T-helper 1 cell (primary cell): ENCODE data around the gene ZNF831.
A peak's percentile ranks its signal among the peaks of the same experiment; 100 is the strongest.

Experiments
- DNase-seq, 5 donors: peaks; one replicate each; pipeline ENCODE4 v3.0.0-alpha.2; 2012 to 2020

ZNF831 gene

DNA sequence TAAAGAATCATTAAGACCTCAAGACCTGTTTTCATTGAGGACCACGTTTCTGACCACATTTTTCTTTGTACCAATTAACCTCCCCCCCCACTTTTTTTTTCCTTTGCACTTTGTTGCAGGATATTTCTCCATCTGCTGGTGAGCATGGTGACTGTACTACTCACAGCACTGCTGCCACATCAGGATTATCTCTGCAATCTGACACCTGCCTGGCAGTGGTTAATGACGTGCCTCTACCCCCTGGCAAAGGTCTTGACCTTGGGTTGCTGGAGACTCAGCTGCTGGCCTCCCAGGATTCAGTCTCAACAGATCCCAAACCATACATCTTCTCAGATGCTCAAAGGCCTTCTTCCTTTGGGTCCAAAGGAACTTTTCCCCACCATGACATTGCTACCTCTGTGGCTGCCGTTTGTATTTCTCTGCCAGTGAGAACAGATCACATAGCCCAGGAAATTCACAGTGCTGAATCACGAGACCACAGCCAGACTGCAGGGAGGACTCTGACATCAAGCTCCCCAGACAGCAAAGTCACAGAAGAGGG is 90.2 kb downstream of the ZNF831 start:
- DNase-seq, result peak in 4 of 5 donors; percentile 11 to 77 (median 23)

DNA sequence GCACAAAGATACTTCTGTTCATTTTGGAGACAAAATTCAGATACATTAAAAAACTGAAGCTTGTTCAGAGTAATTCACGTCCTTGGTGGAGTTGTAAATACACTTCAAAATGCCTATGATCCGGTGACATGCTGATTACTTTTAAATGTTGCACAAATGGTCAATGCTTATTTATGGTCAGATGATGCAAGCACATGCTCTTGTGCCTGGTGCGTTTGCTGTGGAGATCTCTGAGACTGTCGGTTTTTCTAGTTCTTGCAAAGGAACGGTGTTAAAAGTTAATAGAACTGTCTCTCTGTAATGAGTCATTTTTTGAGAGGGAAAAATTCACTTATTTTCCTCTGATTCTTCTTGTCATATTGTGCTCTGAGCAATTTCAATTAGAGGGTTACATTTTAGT is 91.6 kb downstream of the ZNF831 start:
- no peak for DNase-seq

DNA sequence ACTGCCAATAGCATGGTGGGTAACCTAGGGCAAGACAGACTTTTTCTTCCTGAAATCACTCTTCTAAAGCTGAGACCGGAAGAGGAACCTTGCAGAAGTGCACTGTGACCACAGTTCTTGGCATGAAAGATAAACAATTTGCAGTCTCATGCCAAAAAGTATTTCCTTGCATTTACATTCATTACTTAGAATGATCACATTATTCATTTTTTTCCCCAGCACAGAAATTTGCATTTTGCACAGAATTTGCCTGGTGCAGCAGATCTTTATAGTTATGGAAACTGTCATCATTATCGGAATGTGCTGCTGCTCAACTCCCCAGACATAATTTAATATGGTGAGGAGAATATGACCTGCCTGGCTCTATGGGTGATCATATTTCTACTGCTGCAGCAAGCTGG is 94.6 kb downstream of the ZNF831 start:
- DNase-seq, result peak in 1 of 5 donors; percentile 76

DNA sequence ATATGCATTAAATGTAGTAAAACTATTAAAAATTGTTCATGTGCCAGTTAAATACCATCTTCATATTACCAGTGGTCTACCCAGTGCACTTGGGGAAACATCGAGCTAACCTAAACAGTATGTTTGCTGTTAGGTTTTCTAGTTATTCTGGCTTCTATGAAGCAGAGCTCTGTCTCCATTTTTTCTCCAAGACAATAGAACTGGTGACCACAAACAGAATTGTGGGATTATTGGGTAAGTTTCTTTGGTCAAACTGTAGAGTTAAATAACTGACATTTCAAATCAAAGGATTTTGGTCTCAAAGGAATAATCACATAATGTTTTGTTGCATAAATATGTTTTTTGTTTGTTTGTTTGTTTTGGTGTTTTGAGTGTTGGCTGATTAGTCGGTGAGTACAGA is 96.3 kb downstream of the ZNF831 start:
- DNase-seq, result no peak

DNA sequence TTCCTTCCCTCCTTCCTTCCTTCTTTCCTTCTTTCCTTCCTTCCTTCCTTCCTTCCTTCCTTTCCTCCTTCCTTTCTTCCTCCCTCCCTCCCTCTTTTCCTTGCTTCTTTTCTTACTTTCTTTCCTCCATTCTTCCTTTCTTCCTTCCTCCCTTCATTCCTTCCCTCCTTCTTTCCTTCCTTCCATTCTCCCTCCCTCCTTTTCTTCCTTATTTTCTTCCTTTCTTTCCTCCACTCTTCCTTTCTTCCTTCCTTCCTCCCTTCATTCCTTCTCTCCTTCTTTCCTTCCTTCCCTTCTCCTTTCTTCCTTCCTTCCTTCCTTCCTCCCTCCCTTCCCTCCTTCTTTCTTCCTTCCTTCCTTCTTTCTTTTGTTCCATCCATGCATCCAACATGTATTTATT is 101.7 kb downstream of the ZNF831 start:
- no peak for DNase-seq

DNA sequence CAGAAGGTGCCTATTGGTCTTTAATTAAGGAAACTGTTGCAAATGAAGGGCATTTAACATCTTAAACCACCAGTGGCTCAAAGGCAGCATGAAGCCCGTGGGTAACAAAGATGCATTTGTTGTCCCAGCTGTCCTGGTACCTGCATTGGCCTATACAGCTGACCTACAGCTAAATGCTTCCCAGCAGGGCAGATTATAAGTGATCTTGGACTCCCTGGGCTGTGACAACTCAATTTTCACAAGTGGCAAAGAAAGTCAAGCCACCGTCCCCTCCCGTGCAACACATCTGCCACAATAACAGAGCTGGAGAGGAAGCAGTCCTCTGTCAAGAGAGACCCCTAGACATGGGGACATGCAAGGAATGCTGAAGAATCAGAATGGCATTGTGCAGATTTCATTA is 105.2 kb downstream of the ZNF831 start:
- DNase-seq, result no peak

DNA sequence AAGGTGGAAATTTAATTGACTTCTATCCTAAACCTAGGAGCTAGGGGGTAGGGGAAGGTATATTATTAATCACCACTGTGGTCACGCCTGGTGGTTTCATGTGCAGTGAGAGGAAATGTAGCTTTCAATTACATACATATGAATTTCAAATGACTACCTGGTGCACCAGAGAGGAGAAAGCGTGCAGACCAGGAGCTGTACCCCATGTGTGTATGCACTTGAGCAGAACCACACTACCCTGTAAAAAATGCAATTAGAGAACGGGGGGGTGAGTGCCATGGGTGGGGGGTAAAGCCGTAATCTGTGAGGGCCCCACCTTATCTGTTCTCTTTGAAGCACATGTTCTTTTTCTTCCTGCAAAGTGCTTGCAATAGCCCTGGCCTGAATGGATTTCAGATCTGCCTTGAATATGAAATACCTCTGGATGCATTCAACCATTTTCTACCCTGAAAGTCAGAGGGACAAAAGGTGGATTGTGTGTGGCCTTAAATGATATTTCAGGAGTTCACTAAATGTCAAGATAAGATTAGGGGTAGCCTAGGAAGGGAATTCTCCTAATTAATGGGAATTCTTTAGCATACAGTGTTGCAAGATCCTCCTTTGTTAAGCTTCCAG is 105.9 kb downstream of the ZNF831 start:
- DNase-seq, result peak in 1 of 5 donors; percentile 30

DNA sequence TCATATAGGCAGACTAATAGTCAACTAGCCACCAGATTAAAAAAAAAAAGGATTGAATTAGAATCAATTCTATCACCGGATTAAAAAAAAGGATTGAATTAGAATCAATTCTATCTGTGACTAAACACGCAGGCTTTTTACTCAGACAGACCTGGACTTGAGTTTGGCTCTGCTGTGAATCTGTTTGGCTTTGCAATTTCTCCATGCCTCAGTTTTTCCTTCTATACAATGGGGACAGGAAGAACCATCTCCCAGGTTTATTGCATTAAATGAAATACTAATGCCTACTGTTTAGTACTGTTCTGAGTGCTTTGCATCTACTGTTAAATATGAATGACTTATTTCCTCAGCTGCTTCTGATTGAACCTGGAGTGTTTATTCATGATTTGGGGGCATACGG is 106.8 kb downstream of the ZNF831 start:
- no peak for DNase-seq

DNA sequence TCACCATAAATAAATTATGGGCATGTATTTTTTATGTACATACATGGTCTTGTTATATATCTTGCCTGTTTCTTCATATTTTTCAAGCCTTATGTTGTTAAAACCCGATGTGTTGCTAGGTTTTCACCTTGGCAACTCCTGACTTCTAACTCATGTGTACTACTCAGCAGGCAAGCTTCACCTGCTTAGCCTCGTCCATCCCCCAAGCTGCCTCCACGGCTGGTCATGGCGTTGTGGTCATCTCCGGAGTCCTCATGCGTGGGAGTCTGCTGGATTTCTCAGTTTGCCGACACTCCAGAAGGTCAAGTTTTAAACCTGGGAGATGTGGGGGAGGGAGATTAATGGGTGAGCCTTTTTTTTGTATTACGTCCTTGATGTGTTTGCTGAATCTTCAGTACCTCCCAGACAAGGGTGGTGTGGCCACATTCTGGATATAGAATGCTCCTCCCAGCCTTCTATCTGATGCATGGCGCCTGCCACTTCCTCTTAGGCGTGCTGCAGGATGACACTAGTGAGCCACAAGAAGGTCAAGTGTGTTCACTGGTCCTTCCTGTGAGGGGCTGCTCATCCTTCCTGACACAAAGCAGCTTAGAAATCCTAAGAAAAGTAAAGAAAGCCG is 110.2 kb downstream of the ZNF831 start:
- DNase-seq, result no peak

DNA sequence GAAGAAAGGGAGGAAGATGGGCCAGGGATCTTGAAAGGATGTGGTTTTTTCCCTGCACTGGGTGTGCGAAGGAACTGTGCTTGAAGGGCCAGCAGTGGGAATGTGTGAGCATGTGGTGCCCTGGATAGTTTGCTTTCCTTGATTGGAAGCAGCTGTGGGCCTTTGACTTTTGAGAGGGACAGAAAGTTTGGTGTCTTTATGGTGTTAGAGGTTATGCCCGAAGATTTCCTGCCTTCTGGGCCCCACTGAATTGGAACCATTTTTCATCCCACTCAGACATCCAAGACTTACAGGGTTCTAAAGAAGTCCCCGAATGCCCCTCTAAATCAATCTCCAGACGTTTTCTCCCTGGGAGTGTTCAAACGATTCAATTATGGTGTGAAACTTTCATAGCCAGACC is 113.3 kb downstream of the ZNF831 start:
- DNase-seq, result no peak

DNA sequence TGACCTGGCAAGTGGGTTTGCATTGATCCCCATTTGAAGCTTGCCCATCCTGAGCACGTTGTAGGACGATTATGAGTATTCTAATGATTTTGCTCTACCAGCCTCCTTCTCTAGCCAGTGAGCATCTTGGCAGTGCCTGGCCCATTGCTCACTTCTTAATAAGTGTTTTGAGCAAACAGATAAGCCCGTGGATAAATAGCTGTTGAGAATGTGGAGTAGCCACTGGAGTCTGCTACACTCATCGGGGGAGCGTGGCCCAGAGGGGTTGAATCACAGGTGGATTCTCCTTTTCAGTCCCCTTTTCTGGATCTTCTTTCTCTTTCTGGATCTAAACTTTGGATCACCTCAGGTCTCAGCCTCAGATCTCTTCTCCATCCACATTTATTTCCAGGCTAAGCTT is 120.8 kb downstream of the ZNF831 start:
- DNase-seq, result no peak

DNA sequence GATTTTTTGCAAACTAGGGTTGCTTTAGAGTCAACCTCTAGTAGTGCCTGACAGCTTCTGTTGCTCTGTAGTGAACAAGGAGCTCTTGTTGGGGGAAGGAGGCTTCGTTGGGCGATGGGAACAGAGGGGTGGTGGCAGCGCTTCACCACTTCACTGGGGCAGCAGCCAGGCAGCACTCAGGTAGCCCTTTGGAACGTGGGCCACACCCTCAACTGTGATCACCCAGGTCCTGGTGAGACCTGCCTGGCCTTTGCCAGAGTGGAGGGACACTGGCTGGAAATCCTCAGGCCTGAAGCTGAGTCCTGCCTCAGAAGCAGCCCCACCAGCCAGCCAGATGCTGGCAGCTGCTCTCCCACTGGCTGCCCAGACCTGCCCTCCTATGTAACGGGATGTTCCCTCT is 126.4 kb downstream of the ZNF831 start:
- no peak for DNase-seq

DNA sequence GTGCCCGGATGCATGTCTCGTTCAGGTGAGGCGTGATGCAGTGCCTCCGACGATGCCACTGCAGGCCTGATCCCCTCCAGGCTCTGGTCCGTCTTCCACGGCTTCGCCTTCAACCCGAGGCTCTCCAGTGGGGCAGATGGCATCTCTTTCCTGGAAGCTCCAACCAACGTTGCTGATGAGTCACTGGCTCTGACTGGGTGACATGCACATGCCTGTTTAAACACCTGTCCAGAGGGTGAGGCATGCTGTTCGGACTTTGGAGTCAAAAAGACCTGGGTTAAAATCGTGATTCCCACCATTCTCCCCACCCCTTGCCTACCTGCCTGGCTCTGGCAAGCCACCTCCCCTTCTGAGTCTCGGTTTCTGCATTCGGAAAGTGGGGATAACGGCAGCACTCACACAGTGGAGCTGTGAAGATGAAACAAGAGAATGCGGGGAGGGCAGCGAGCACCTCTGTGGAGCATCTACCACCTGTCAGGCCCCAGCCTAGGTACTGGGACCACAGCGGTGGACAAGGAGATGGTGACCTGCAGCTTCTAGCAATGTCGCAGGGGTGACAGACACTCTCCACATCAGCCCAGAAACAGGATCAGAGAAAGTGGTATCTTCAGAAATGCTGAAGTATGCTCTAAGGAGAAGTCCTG is 128.2 kb downstream of the ZNF831 start:
- DNase-seq, result no peak

DNA sequence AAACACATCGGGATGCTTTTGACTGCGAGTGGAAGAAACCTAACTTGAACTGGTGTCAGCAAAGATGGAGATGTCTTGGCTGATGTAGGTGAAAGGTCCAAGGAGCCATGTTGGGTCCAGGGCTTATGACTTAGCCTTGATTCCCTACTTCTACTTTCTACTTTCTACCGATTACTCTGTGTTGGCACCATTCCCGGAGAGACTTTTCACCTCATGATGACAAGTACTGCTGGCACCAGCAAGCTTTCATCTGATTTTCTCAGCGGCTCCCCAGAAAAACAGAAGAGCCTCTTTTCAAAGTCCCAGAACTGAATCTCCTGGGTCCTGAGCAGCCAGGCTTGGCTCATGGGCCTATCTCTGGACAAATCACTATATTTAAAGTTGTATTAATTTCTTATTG is 131.9 kb downstream of the ZNF831 start:
- DNase-seq, result no peak

DNA sequence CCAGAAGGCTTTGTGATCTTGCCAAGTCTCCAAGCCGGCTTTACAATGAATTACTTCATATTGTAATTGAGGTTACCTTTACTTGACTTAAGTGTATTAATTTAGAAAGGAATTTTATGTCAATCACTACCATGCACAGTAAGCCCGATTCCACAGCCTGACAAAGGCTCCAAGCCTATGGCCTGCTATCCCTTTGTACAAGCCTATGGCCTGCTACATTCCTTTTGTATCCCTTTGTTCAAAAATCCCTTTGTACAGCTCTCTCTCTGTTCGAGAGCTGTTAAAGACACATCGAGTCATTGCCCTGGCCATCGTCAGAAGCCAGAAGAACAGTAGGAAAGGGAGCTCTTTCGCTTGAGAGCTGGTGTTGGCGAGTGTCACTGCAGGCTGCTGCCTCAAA is 134.1 kb downstream of the ZNF831 start:
- DNase-seq, result no peak

DNA sequence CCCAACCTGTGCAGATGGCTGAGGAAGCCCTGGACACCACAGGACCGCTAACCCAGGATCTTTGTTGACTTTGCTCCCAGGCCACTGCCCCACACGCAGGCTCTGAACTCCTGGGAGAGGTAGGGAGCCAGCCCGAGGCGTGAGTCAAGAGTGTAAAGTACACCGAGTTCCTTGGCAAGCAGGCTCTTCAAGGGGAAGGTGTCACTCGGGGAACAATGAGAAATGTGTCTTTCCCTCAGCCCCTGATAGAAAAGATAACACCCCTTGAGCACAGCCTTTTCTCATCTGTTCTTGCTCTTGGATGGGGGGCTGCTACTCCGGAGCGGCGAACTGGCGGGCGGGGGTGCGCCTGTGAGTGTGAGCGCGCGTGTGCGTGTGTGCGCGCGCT is 136.3 kb downstream of the ZNF831 start:
- DNase-seq, result no peak

DNA sequence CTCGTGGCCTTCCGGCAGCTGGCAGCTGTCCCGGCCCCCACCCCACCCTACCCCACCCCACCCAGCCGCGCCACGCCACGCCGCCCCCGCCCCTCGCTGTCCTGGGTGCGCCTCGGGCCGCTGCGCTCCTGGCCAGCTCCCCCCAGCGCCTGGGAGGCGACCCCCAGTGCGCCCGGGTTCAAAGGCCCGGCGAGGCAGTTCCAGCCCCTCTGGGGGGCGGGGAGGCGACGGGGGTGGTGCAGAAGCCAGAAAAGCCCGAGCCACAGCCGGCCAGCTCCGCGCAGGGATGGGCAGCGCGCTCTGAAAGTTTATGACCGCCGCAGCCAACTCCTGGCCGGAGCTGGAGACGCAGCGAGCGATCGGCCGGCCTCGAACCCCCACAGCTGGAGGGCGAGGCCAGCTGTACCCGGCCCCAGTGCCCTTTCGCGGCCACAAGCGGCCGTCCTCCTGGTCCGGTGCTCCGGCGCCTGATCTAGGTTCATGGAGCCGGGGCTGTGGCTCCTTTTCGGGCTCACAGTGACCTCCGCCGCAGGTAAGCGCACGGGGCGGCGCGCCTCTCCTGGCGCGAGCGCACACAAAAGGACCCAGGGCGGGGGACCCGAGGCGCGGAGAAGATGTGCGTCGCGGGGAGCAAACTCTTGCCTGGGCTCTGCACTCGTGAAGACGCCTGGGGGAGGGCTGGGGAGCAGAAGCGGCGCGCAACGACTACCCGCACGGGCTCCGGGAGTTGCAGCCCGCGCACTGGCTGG is 136.9 kb downstream of the ZNF831 start, which contains the start of gene EDN3:
EDN3 (plus strand) TSS at position 279 of the 749 bp plus-strand sequence; CDS start at position 481, 202 bp downstream.
- no peak for DNase-seq

DNA sequence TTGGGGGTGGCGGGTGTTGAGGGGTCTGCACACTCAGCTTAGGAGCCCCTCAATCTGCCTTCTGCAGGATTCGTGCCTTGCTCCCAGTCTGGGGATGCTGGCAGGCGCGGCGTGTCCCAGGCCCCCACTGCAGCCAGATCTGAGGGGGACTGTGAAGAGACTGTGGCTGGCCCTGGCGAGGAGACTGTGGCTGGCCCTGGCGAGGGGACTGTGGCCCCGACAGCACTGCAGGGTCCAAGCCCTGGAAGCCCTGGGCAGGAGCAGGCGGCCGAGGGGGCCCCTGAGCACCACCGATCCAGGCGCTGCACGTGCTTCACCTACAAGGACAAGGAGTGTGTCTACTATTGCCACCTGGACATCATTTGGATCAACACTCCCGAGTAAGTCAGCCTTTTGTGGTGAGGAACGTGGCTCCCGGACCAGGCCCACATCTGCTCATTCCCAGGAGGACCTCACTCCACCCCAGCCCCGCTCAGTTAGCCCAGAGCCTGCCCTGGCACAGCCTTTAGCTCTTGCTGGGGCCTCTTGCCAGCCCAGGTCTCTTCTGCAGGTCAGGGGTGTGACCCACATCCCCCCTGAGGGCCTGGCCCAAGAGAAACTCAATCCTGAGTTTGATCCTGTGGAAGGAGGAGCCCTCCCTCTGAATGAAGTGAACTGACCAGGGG is 137.9 kb downstream of the ZNF831 start:
- no peak for DNase-seq

DNA sequence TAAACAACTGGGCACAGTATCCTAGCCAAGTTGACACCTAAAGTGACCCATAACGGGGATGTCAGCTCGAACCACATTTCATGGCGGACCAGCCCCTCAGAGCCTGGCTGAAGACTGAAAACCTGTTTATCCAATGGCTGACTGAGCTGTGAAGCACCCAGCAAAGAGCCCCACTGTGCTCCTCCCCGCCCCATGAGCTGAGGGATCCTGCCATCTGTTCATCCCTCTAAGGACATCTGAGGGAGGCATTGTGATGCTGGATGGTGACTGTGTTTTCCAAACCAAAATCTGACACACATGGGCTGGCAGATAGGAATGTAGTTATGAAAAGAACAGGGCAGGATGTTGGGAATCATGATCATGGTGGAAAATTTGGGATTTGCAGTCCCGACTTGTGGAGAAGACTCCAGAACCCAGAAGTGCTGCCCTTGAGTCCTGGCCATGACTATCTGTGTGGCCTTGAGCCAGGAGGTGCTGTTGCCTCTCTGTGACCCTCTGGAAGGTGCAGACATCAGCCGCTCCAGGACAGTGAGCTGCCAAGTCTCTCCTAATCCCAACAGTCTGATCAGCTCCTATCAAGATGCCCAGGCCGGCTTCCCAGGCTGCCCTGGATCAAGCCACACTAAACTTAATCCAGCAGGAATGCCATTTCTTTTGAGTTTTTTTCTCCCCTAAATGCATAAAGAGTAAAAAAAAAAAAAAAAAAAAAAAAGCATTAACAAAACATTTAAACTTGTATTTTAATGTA is 142.5 kb downstream of the ZNF831 start:
- DNase-seq, result no peak

DNA sequence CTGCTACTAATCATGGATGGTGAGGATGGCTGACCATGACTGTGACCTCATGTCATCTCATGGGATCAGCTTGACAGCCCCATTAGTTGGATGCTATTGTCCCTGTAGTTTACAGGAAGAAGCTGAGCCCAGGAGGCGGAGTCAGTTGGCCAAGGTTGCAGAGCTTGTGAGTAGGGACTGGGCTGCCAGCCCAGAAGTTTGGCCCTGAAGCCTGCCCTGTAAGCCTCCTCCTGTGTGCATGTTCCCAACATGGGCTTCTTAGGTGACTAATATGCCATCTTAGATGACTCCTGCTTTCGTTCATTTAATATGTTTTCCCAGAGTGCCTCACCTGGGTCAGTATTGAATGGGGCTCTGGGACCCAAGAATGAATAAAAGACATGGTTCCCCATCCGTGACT is 143.6 kb downstream of the ZNF831 start:
- DNase-seq, result no peak
